GM04503 (cell line): ENCODE measurements around the gene TRNAU1AP.
"Not testable (repeated sequence)": the region's sequence is repeated elsewhere in the genome, so short reads cannot be mapped to it uniquely, and the experiment has no call there.

Experiments used
- DNase-seq: peaks from one replicate; pipeline ENCODE4 v3.0.0-alpha.2; 2012; ENCODE audit warnings: low read depth

The TRNAU1AP gene

GRCh38 chr1:28521502-28522164, 31.3 kb upstream of the TRNAU1AP start:
- no peak for DNase-seq

- not testable (repeated sequence) for DNase-seq
Measured at GRCh38 chr1:28522537-28522936, 30.3 kb upstream of the TRNAU1AP start.

GRCh38 chr1:28525002-28525642, 27.8 kb upstream of the TRNAU1AP start:
- not testable (repeated sequence) for DNase-seq

- DNase-seq = no peak
Measured at GRCh38 chr1:28526886-28527285, 26.0 kb upstream of the TRNAU1AP start.

GRCh38 chr1:28530456-28530855, 22.4 kb upstream of the TRNAU1AP start:
- DNase-seq = no peak

GRCh38 chr1:28534671-28535070, 18.2 kb upstream of the TRNAU1AP start:
- DNase-seq = no peak

- no peak for DNase-seq
Measured at GRCh38 chr1:28535180-28535579, 17.7 kb upstream of the TRNAU1AP start.

- DNase-seq = no peak
Measured at GRCh38 chr1:28537457-28538199, 15.3 kb upstream of the TRNAU1AP start.

GRCh38 chr1:28538286-28538685, 14.6 kb upstream of the TRNAU1AP start:
- no peak for DNase-seq

GRCh38 chr1:28540651-28541050, 12.2 kb upstream of the TRNAU1AP start:
- no peak for DNase-seq

GRCh38 chr1:28541414-28542015, 11.4 kb upstream of the TRNAU1AP start:
- not testable (repeated sequence) for DNase-seq

- DNase-seq = no peak
Measured at GRCh38 chr1:28545246-28545628, 7.6 kb upstream of the TRNAU1AP start.

GRCh38 chr1:28548318-28548717, 4.6 kb upstream of the TRNAU1AP start:
- no peak for DNase-seq

GRCh38 chr1:28551381-28551780, 1.5 kb upstream of the TRNAU1AP start:
- no peak for DNase-seq

- DNase-seq = no peak
Measured at GRCh38 chr1:28560886-28561285, 8.0 kb downstream of the TRNAU1AP start.

GRCh38 chr1:28564310-28564709, 11.4 kb downstream of the TRNAU1AP start:
- DNase-seq = no peak

GRCh38 chr1:28565040-28565439, 12.2 kb downstream of the TRNAU1AP start:
- DNase-seq = no peak

- no peak for DNase-seq
Measured at GRCh38 chr1:28565726-28566125, 12.8 kb downstream of the TRNAU1AP start.

GRCh38 chr1:28566931-28567330, 14.0 kb downstream of the TRNAU1AP start:
- DNase-seq = no peak

GRCh38 chr1:28571911-28572310, 19.0 kb downstream of the TRNAU1AP start:
- no peak for DNase-seq

GRCh38 chr1:28572891-28573290, 20.0 kb downstream of the TRNAU1AP start:
- DNase-seq = peak; percentile 19

- DNase-seq = no peak
Measured at GRCh38 chr1:28573564-28573963, 20.7 kb downstream of the TRNAU1AP start.
